ENCODE measurements around the gene TNFRSF9.

The TNFRSF9 gene

GRCh38 chr1:7868070-7868780 lies 72.4 kb downstream of the TNFRSF9 start:
- DNase-seq = no peak

- DNase-seq = no peak
These were observed 74.7 kb downstream of the TNFRSF9 start for GRCh38 chr1:7865978-7866377.
